ENCODE data around the gene LINGO3. TPM values are rescaled to one million over a fixed set of nuclear protein-coding genes. Genes with fewer than 3 reads are reported as not detected.

Gene LINGO3
- total RNA-seq, 2 experiments from 2014 or later = 0.32 to 0.40 TPM

- H3K4me3 Mint-ChIP-seq = no peak overlapping the region
- CTCF ChIA-PET = no interaction called here
- ATAC-seq (no peak), DNase-seq (no peak)
- no peaks in the 10 kb centered on the region for H3K27me3 Mint-ChIP-seq
- no peaks in the 10 kb centered on the region for H3K4me1 Mint-ChIP-seq
- no peak overlapping the region for H3K27ac Mint-ChIP-seq
- no peaks in the 10 kb centered on the region for H3K36me3 Mint-ChIP-seq
- H3K9me3 Mint-ChIP-seq (ENCODE audit: low read depth) = no peaks in the 10 kb centered on the region
Measured at GRCh38 chr19:2344381-2344870, 36.5 kb upstream of the LINGO3 start.

GRCh38 chr19:2343289-2343982 lies 35.5 kb upstream of the LINGO3 start:
- Mint-ChIP-seq H3K4me3 (no peak overlapping the region), H3K27ac (no peak overlapping the region), H3K36me3 (no peaks in the 10 kb centered on the region), H3K9me3 (ENCODE audit: low read depth) (no peaks in the 10 kb centered on the region), H3K4me1 (no peaks in the 10 kb centered on the region), H3K27me3 (no peaks in the 10 kb centered on the region)
- CTCF ChIA-PET = no interaction called here
- DNase-seq (no peak), ATAC-seq (no peak)

GRCh38 chr19:2342656-2343288 lies 34.8 kb upstream of the LINGO3 start:
- Mint-ChIP-seq H3K27me3 (no peaks in the 10 kb centered on the region), H3K4me1 (no peaks in the 10 kb centered on the region), H3K9me3 (ENCODE audit: low read depth) (no peaks in the 10 kb centered on the region), H3K4me3 (no peak overlapping the region), H3K27ac (no peak overlapping the region), H3K36me3 (no peaks in the 10 kb centered on the region)
- ATAC-seq = no peak
- CTCF ChIA-PET = no interaction called here
- no peak for DNase-seq

DNA sequence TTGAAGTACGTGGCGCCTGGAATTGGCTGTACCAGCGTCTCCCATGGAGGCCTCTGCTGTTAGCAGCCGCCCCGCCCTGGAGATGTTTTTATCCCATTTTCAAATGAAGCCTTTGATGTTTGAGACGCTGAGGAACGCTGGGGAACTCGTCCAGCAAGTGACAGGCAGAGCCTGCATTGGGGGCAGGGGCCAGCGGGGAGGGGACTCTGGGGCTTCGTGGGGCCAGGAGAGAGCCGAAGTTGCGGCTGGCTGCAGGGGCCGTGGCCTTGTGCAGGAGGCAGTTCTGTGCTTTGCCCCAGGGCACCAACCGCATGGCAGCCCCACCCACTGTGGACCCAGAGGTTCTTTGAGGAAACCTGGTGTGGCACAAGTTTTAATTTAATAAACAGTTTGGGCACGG lies 34.0 kb upstream of the LINGO3 start:
- no peak overlapping the region for H3K27ac Mint-ChIP-seq
- H3K4me3 Mint-ChIP-seq = no peak overlapping the region
- DNase-seq (no peak), ATAC-seq (no peak)
- CTCF ChIA-PET = no interaction called here
- H3K9me3 Mint-ChIP-seq (ENCODE audit: low read depth) = no peaks in the 10 kb centered on the region
- no peaks in the 10 kb centered on the region for H3K36me3 Mint-ChIP-seq
- H3K4me1 Mint-ChIP-seq = no peaks in the 10 kb centered on the region
- no peaks in the 10 kb centered on the region for H3K27me3 Mint-ChIP-seq

DNA sequence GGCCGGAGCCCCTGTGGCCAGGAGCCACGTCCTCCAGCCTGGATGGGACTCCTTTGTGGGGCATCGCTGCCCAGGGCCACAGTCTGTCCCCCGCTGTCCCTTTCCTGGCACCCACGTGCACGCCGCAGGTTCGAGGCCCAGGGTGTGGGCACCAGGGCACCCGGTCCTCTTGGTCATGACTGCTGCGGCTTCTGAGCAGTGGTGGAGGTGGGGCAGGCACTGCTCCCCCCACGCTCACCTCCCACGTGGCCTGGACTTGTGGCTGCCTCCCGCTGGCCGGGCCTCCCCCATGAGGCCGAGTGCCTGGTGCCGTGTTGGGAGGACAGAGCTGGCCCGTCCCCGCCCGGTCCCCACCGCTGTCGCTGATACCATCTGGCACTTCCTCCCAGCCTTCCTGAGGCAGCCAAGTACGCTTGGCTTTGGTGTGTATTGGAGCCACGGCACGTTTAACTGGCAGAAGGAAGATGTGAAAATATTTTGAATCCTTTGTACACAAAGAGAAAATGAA lies 33.3 kb upstream of the LINGO3 start:
- H3K4me3 Mint-ChIP-seq = no peak overlapping the region
- no peak overlapping the region for H3K27ac Mint-ChIP-seq
- H3K4me1 Mint-ChIP-seq = peaks cover under 1% of the 10 kb centered on the region
- H3K36me3 Mint-ChIP-seq = no peaks in the 10 kb centered on the region
- CTCF ChIA-PET = no interaction called here
- peaks cover 1% of the 10 kb centered on the region for H3K9me3 Mint-ChIP-seq (ENCODE audit: low read depth)
- ATAC-seq (no peak), DNase-seq (no peak)
- no peaks in the 10 kb centered on the region for H3K27me3 Mint-ChIP-seq

DNA sequence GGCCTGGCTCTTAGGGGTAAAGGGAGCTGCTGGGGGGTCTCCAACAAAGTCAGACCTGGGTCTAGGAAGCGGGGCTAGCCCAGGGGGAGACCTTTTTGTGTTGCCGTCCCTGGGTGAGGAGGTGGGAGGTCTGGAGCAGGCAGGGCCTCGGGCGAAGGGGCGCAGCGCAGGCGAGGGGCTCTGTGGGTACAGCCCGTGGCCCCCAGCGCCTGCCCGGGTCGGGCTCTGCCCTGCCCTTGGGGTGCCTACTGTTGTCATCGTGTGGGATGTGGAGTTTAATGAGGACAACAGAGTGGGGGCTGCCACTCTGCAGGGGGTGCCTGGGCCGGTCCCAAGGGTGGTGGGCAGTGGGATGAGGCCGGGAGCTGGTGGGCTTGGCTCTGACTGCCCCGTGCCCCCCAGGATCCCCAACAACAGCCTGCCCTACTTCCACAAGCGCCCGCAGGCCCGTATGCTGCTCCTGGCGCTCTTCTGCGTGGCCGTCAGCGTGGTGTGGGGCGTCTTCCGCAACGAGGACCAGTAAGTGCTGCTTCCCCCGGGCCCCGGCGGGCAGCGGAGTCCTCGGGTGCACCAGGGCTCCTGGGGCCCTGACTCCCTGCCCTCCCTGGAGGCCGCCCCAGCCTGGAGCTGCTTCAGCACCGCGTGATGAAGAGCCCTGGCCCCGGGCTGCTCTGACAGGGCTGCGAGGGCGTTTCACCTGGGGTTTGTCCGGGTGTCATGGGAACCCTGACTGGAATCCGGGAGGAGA lies 32.7 kb upstream of the LINGO3 start:
- peaks cover 7% of the 10 kb centered on the region for H3K9me3 Mint-ChIP-seq (ENCODE audit: low read depth)

DNA sequence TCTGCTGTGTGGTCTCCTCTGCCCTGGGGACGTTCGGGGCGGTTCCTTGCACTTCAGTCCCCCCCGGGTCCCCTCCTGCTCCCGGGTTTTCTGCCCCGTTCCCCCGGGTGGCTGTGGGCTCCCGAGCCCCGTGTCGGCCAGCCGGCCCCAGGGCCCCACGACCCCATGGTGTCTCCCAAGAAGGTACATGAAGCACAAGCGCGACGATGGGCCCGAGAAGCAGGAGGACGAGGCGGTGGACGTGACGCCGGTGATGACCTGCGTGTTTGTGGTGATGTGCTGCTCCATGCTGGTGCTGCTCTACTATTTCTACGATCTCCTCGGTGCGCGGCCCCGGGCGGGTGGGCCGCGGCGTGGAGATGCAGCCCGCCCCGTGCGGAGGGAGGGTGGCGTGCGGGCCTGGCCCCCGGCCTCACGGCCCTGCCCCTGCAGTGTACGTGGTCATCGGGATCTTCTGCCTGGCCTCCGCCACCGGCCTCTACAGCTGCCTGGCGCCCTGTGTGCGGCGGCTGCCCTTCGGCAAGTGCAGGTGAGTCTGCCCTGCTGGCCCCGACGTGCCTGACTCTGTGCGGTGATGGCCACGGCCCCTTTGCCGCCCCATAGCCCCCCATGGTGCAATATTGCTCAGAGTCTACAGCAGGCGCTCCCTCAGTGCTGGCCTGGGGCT lies 31.8 kb upstream of the LINGO3 start:
- ATAC-seq (no peak), DNase-seq (no peak)
- CTCF ChIA-PET = no interaction called here
- Mint-ChIP-seq H3K27me3 (no peaks in the 10 kb centered on the region), H3K27ac (no peak overlapping the region), H3K4me1 (peaks cover 4% of the 10 kb centered on the region), H3K9me3 (ENCODE audit: low read depth) (peaks cover 8% of the 10 kb centered on the region), H3K4me3 (no peak overlapping the region), H3K36me3 (peaks cover 7% of the 10 kb centered on the region)

More for the DNA sequence above, 32.7 kb upstream of the LINGO3 start:
- CTCF ChIA-PET = no interaction called here
- Mint-ChIP-seq H3K36me3 (peaks cover 6% of the 10 kb centered on the region), H3K27ac (no peak overlapping the region), H3K4me3 (no peak overlapping the region), H3K27me3 (no peaks in the 10 kb centered on the region), H3K4me1 (peaks cover 4% of the 10 kb centered on the region)
- no peak for ATAC-seq
- DNase-seq = no peak

GRCh38 chr19:2338751-2339643 lies 31.0 kb upstream of the LINGO3 start:
- H3K4me1 Mint-ChIP-seq = peaks cover 4% of the 10 kb centered on the region
- DNase-seq (no peak), ATAC-seq (no peak)
- H3K27me3 Mint-ChIP-seq = no peaks in the 10 kb centered on the region
- no peak overlapping the region for H3K27ac Mint-ChIP-seq
- peaks cover 7% of the 10 kb centered on the region for H3K36me3 Mint-ChIP-seq
- no peak overlapping the region for H3K4me3 Mint-ChIP-seq
- CTCF ChIA-PET = no interaction called here
- H3K9me3 Mint-ChIP-seq (ENCODE audit: low read depth) = peaks cover 8% of the 10 kb centered on the region

GRCh38 chr19:2338055-2338615 lies 30.2 kb upstream of the LINGO3 start:
- CTCF ChIA-PET = interaction anchor here (1.1 kb wide), 1 partner anchor 273 kb away, joined by 3 read pairs; no protein-coding TSS in a partner anchor
- no peak overlapping the region for H3K4me3 Mint-ChIP-seq
- no peaks in the 10 kb centered on the region for H3K27me3 Mint-ChIP-seq
- H3K27ac Mint-ChIP-seq = no peak overlapping the region
- peaks cover 4% of the 10 kb centered on the region for H3K4me1 Mint-ChIP-seq
- no peak for ATAC-seq
- peaks cover 8% of the 10 kb centered on the region for H3K9me3 Mint-ChIP-seq (ENCODE audit: low read depth)
- no peak for DNase-seq
- H3K36me3 Mint-ChIP-seq = peaks cover 7% of the 10 kb centered on the region

GRCh38 chr19:2337329-2337707 lies 29.4 kb upstream of the LINGO3 start:
- H3K27ac Mint-ChIP-seq = no peak overlapping the region
- H3K4me1 Mint-ChIP-seq = peaks cover 4% of the 10 kb centered on the region
- DNase-seq = no peak
- no peaks in the 10 kb centered on the region for H3K27me3 Mint-ChIP-seq
- CTCF ChIA-PET = interaction anchor here (1.1 kb wide), 1 partner anchor 274 kb away, joined by 3 read pairs; no protein-coding TSS in a partner anchor
- H3K4me3 Mint-ChIP-seq = no peak overlapping the region
- H3K9me3 Mint-ChIP-seq (ENCODE audit: low read depth) = peaks cover 8% of the 10 kb centered on the region
- peaks cover 7% of the 10 kb centered on the region for H3K36me3 Mint-ChIP-seq
- no peak for ATAC-seq

GRCh38 chr19:2336528-2337328 lies 28.8 kb upstream of the LINGO3 start:
- DNase-seq = no peak
- Mint-ChIP-seq H3K36me3 (peaks cover 7% of the 10 kb centered on the region), H3K4me3 (no peak overlapping the region), H3K27me3 (no peaks in the 10 kb centered on the region), H3K4me1 (peaks cover 7% of the 10 kb centered on the region), H3K9me3 (ENCODE audit: low read depth) (peaks cover 8% of the 10 kb centered on the region), H3K27ac (no peak overlapping the region)
- CTCF ChIA-PET = interaction anchor here (1.0 to 1.1 kb wide), 2 partner anchors 55 to 274 kb away, joined by 3 read pairs; no protein-coding TSS in a partner anchor
- ATAC-seq = no peak
